ENCODE results near the gene NOC2L.

DNA sequence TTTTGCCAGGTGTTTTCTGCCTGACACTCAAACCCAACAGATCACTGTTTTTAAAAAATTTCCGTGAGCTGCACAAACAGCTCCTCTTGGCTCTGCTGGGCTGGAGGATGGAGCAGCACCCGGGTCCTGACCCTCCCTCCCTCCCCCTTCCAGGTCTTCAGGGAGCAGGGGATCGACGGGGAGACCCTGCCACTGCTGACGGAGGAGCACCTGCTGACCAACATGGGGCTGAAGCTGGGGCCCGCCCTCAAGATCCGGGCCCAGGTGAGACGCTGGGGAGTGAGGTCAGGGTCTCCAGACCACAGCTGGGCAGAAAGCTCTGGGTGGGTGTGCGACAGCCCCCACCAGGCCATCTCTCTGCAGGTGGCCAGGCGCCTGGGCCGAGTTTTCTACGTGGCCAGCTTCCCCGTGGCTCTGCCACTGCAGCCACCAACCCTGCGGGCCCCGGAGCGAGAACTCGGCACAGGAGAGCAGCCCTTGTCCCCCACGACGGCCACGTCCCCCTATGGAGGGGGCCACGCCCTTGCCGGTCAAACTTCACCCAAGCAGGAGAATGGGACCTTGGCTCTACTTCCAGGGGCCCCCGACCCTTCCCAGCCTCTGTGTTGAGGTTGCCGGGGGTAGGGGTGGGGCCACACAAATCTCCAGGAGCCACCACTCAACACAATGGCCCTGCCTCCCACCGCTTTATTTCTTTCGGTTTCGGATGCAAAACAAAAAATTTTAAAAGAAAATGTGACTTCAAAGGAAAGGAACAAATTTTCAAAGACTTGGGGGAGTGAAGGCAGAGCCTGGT, 15.3 kb downstream of the NOC2L start:
- TF ChIP-seq, protein P1, sequence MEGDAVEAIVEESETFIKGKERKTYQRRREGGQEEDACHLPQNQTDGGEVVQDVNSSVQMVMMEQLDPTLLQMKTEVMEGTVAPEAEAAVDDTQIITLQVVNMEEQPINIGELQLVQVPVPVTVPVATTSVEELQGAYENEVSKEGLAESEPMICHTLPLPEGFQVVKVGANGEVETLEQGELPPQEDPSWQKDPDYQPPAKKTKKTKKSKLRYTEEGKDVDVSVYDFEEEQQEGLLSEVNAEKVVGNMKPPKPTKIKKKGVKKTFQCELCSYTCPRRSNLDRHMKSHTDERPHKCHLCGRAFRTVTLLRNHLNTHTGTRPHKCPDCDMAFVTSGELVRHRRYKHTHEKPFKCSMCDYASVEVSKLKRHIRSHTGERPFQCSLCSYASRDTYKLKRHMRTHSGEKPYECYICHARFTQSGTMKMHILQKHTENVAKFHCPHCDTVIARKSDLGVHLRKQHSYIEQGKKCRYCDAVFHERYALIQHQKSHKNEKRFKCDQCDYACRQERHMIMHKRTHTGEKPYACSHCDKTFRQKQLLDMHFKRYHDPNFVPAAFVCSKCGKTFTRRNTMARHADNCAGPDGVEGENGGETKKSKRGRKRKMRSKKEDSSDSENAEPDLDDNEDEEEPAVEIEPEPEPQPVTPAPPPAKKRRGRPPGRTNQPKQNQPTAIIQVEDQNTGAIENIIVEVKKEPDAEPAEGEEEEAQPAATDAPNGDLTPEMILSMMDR (IDR thresholded peaks at IDR 0.05), result no peak
- no peak for TF ChIP-seq POLR2AphosphoS5 (IDR thresholded peaks at IDR 0.05)

All from breast epithelium (tissue), 3 donors.